Placental pericyte (primary cell): ENCODE results near the gene XIRP1. TPM values are rescaled to one million over a fixed set of nuclear protein-coding genes. Genes with fewer than 3 reads are reported as not detected.

ENCODE experiments used
- small RNA-seq: library from RNA; depleted of rRNA; stranded (forward); fragments of <200 nt; gene quantifications from one replicate; pipeline ENCODE3, GENCODE V24; 2012; ENCODE audit warnings: low replicate concordance
- total RNA-seq: library from RNA; depleted of rRNA; stranded (reverse); fragments of >200 nt; gene quantifications from 2 replicates; pipeline ENCODE4 v1.2.3, GENCODE V29; 2012

Gene XIRP1, protein sequence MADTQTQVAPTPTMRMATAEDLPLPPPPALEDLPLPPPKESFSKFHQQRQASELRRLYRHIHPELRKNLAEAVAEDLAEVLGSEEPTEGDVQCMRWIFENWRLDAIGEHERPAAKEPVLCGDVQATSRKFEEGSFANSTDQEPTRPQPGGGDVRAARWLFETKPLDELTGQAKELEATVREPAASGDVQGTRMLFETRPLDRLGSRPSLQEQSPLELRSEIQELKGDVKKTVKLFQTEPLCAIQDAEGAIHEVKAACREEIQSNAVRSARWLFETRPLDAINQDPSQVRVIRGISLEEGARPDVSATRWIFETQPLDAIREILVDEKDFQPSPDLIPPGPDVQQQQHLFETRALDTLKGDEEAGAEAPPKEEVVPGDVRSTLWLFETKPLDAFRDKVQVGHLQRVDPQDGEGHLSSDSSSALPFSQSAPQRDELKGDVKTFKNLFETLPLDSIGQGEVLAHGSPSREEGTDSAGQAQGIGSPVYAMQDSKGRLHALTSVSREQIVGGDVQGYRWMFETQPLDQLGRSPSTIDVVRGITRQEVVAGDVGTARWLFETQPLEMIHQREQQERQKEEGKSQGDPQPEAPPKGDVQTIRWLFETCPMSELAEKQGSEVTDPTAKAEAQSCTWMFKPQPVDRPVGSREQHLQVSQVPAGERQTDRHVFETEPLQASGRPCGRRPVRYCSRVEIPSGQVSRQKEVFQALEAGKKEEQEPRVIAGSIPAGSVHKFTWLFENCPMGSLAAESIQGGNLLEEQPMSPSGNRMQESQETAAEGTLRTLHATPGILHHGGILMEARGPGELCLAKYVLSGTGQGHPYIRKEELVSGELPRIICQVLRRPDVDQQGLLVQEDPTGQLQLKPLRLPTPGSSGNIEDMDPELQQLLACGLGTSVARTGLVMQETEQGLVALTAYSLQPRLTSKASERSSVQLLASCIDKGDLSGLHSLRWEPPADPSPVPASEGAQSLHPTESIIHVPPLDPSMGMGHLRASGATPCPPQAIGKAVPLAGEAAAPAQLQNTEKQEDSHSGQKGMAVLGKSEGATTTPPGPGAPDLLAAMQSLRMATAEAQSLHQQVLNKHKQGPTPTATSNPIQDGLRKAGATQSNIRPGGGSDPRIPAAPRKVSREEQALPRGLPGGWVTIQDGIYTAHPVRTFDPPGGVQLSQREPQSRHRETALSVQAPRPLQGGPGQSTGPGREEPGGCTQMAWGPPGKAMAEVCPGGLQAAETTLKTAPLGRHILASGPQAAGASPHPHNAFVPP (N-terminal part only)
- 0.14 TPM in 1 of 2 replicates, not detected in the other for total RNA-seq

DNA sequence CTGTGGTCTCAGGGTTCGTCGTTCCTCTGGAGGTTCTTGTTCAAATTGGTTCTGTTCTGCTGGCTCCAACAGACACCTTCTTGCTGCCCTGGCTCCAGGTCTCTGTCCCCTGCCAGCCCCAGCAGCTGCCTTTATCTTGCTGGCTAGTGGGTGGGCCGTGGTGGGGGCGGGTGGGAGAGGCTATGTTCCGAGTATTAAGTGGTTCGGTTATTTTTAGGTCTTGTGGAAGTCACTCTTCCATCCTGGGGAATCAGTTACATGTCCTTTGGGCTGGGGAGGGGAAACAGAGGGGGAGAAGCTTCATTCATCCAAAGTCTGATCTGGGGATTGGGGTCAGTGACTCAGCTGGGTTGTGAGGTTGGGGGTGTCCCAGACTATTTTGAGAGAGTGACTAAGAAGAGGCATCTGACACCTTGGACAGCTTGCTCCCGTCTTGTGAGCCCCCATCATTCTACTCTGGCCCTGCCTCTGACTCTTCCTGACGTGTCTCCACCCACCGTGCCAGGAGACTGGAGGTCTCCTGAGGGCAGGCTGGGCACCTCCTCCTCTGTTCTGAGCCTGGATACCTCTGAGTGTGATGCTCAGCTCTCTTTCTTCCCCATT, at the start of gene XIRP1:
TSS of gene XIRP1 (minus strand) at position 106 of the 603 bp plus-strand sequence. CDS start 3,150 bp downstream, outside the sequence.

Small RNAs within 50 kb of the gene (small RNA-seq; reads per million reads assigned to genes)
- not detected for gene RF00017

Other genes with a start within 250 kb of the XIRP1 start
- gene SCN11A, start 140.7 kb downstream of the XIRP1 start, total RNA-seq: under 0.01 TPM in 2 replicates
- gene WDR48, start 140.6 kb downstream of the XIRP1 start, total RNA-seq: 23.2 and 32.2 TPM in 2 replicates
- 44.9 and 60.6 TPM in 2 replicates for gene GORASP1, start 85.0 kb downstream of the XIRP1 start, total RNA-seq
- 2.7 and 3.5 TPM in 2 replicates for gene TTC21A, start 84.9 kb downstream of the XIRP1 start, total RNA-seq
- gene CSRNP1, start 39.0 kb downstream of the XIRP1 start, total RNA-seq: 23.6 and 65.7 TPM in 2 replicates
- gene CX3CR1, start 87.4 kb upstream of the XIRP1 start, total RNA-seq: not detected in 2 replicates
- not detected in 2 replicates for gene CCR8, start 137.1 kb upstream of the XIRP1 start, total RNA-seq
- 21.6 and 30.6 TPM in 2 replicates for gene SLC25A38, start 190.8 kb upstream of the XIRP1 start, total RNA-seq
- gene RPSA, start 214.1 kb upstream of the XIRP1 start, total RNA-seq: 858 and 1,043 TPM in 2 replicates